ENCODE data around the gene OR6P1.

Gene OR6P1

GRCh38 chr1:158570480-158570879 is at the start of gene OR6P1:
Gene OR6P1 (minus strand): TSS chr1:158570580. CDS start chr1:158563604, 6,976 bp downstream.
- DNase-seq (ENCODE audit: low read depth): no peak

GRCh38 chr1:158613764-158614163 is 43.4 kb upstream of the OR6P1 start:
- DNase-seq (ENCODE audit: low read depth): no peak

GRCh38 chr1:158611916-158612315 is 41.5 kb upstream of the OR6P1 start:
- DNase-seq (ENCODE audit: low read depth): no peak

GRCh38 chr1:158607296-158607695 is 36.9 kb upstream of the OR6P1 start:
- DNase-seq (ENCODE audit: low read depth): no peak

- no peak for DNase-seq (ENCODE audit: low read depth)
Observed at GRCh38 chr1:158604968-158605367, 34.6 kb upstream of the OR6P1 start, which contains the start of gene OR10Z1. Gene OR10Z1 (plus strand): TSS chr1:158605268. CDS start chr1:158606439, 1,171 bp downstream.

- no peak for DNase-seq (ENCODE audit: low read depth)
Observed at GRCh38 chr1:158600735-158601134, 30.4 kb upstream of the OR6P1 start.

- no peak for DNase-seq (ENCODE audit: low read depth)
Observed at GRCh38 chr1:158586942-158587341, 16.6 kb upstream of the OR6P1 start.

- no peak for DNase-seq (ENCODE audit: low read depth)
Observed at GRCh38 chr1:158583962-158584361, 13.6 kb upstream of the OR6P1 start.

- DNase-seq (ENCODE audit: low read depth): no peak
Observed at GRCh38 chr1:158579733-158580132, 9.4 kb upstream of the OR6P1 start, which contains the start of gene OR10X1. Gene OR10X1 (minus strand): TSS chr1:158579899. CDS start chr1:158579899, 0 bp downstream.

GRCh38 chr1:158577561-158577960 is 7.2 kb upstream of the OR6P1 start:
- DNase-seq (ENCODE audit: low read depth): no peak

GRCh38 chr1:158572226-158572625 is 1.8 kb upstream of the OR6P1 start:
- no peak for DNase-seq (ENCODE audit: low read depth)

GRCh38 chr1:158564608-158565007 is 5.8 kb downstream of the OR6P1 start:
- DNase-seq (ENCODE audit: low read depth): no peak

GRCh38 chr1:158563853-158564252 is 6.5 kb downstream of the OR6P1 start:
- no peak for DNase-seq (ENCODE audit: low read depth)

- no peak for DNase-seq (ENCODE audit: low read depth)
Observed at GRCh38 chr1:158559696-158560095, 10.7 kb downstream of the OR6P1 start.

GRCh38 chr1:158554352-158554751 is 16.0 kb downstream of the OR6P1 start, which contains the start of gene OR6Y1:
Gene OR6Y1 (minus strand): TSS chr1:158554405. CDS start chr1:158548105, 6,300 bp downstream.
- no peak for DNase-seq (ENCODE audit: low read depth)

- no peak for DNase-seq (ENCODE audit: low read depth)
Observed at GRCh38 chr1:158552296-158552695, 18.1 kb downstream of the OR6P1 start.

- no peak for DNase-seq (ENCODE audit: low read depth)
Observed at GRCh38 chr1:158547533-158547932, 22.8 kb downstream of the OR6P1 start.

GRCh38 chr1:158537609-158538008 is 32.8 kb downstream of the OR6P1 start:
- DNase-seq (ENCODE audit: low read depth): no peak

- no peak for DNase-seq (ENCODE audit: low read depth)
Observed at GRCh38 chr1:158534496-158534895, 35.9 kb downstream of the OR6P1 start.

- no peak for DNase-seq (ENCODE audit: low read depth)
Observed at GRCh38 chr1:158527190-158527815, 43.1 kb downstream of the OR6P1 start.

GRCh38 chr1:158521666-158522058 is 48.7 kb downstream of the OR6P1 start:
- DNase-seq (ENCODE audit: low read depth): no peak

- DNase-seq (ENCODE audit: low read depth): no peak
Observed at GRCh38 chr1:158520955-158521665, 49.3 kb downstream of the OR6P1 start.

- DNase-seq (ENCODE audit: low read depth): no peak
Observed at GRCh38 chr1:158520021-158520420, 50.4 kb downstream of the OR6P1 start.
